ENCODE results near the gene PGF.

GRCh38 chr14:74977901-74978385 lies 22.5 kb upstream of the PGF start:
- no peak for TF ChIP-seq YY1 (IDR thresholded peaks at IDR 0.05; ENCODE audit: insufficient read depth, insufficient read length)
- no peak for TF ChIP-seq ZNF274 (IDR thresholded peaks at IDR 0.05; ENCODE audit: low read depth, low read length)
- no peak for TF ChIP-seq SUZ12 (IDR thresholded peaks at IDR 0.05; ENCODE audit: extremely low read depth, insufficient read depth, insufficient read length)
